Adrenal gland (tissue), 12 donors: Measurements from ENCODE around the gene CHEK2. TPM values are rescaled to one million over a fixed set of nuclear protein-coding genes. Genes with fewer than 3 reads are reported as not detected.

Experiments
- DNase-seq, 7 donors: peaks; one replicate each; pipeline ENCODE4 v3.0.0-alpha.2; 2019 to 2020
- H3K27ac ChIP-seq, 5 donors: fragments of 200-600 bp; sonication (generic) in 4 of 5; 1 replicate in 3 of 5; 2 replicates in 2 of 5; pipeline versions ENCODE4 v1.5.1 to v1.8.0; 2016 to 2020; ENCODE audit warnings: mild to moderate bottlenecking in 1 of 5
- H3K27me3 ChIP-seq: fragments of 200-600 bp; 2 replicates; pipeline ENCODE4 v1.8.0; 2021
- H3K36me3 ChIP-seq, 2 donors: fragments of 200-600 bp; replicated peaks in 1 of 2; 1 replicate in 1 of 2; 2 replicates in 1 of 2; pipeline versions ENCODE4 v1.5.1 to v1.8.0; 2018 to 2022
- H3K4me1 ChIP-seq, 2 donors: fragments of 200-600 bp; replicated peaks in 1 of 2; 1 replicate in 1 of 2; 2 replicates in 1 of 2; pipeline versions ENCODE4 v1.5.1 to v1.8.0; 2018 to 2021
- H3K4me3 ChIP-seq, 4 donors: fragments of 200-600 bp; sonication (generic) in 3 of 4; one replicate each; pipeline ENCODE4 v1.5.1; 2016 to 2018
- H3K9me3 ChIP-seq, 3 donors: fragments of 200-600 bp; sonication (generic) in 1 of 3; replicated peaks in 1 of 3; 1 replicate in 2 of 3; 2 replicates in 1 of 3; pipeline versions ENCODE4 v1.5.1 to v1.8.0; 2016 to 2021
- CTCF ChIP-seq, 6 experiments: fragments of 450-650 bp in 4 of 6; fragments of 200-600 bp in 2 of 6; sonication (generic) in 1 of 6; IDR thresholded peaks; 1 replicate in 5 of 6; 2 replicates in 1 of 6; pipeline versions ENCODE4 v1.5.1 to v1.8.0; 2016 to 2021; ENCODE audit warnings: antibody characterized with exemption in 6 of 6, mild to moderate bottlenecking in 2 of 6, moderate library complexity in 1 of 6
- POLR2A ChIP-seq, 2 donors: fragments of 450-650 bp; IDR thresholded peaks; one replicate each; pipeline ENCODE4 v1.6.1; 2017; ENCODE audit warnings: antibody characterized with exemption in 2 of 2, mild to moderate bottlenecking in 2 of 2, moderate library complexity in 1 of 2
- WGBS, 4 donors: extraction: QIAGEN DNeasy Blood & Tissue Kit in 2 of 4; methylation state at CpG; one replicate each; pipeline versions ENCODE4 v1.1.5 to v1.1.7; 2013 to 2017; 5-methylcytosine and 5-hydroxymethylcytosine counted together
- intact Hi-C, 2 donors: fragments of 100-400 bp; cut with DNase I; formaldehyde crosslinking; loops; one replicate each; pipeline versions ENCODE4 v1.14.1 to v1.15.0; 2022 to 2023
- polyA plus RNA-seq, 3 donors: library from polyadenylated mRNA; stranded (reverse); fragments of 200-250 nt in 2 of 3; fragments of 350-450 nt in 1 of 3; fragmentation: Illumina TruSeq in 1 of 3; extraction: RNeasy Lipid Tissue Mini Kit (QIAGEN cat#74804) in 1 of 3; gene quantifications; one replicate each; pipeline ENCODE4 v1.2.3, GENCODE V29; 2013 to 2014
- total RNA-seq, 9 donors: library from RNA; depleted of rRNA in 4 of 9; stranded (reverse); fragments of >200 nt in 4 of 9; fragments of 120-200 nt in 1 of 9; fragmentation: NEBNext Ultra II Directional in 1 of 9; extraction: Animal tissue kit (Norgen Biotek cat#: 25700) in 1 of 9; gene quantifications; one replicate each; pipeline versions ENCODE4 v1.1.0 to v1.2.4, GENCODE V29; 2013 to 2023
- donor health status: healthy with polysubstance abuse.
- donor health status: Bipolar disorder and iron deficiency.
- donor health status: DM: yes; HTN: yes; CAD: no.
- donor health status: DM: no; HTN: no; CAD: no.
- donor health status: DM: no; HTN: no; CAD: no.
- donor health status: DM: yes; HTN: yes; CAD: no.

CHEK2 gene
- total and polyA plus RNA-seq, 12 donors: 3.2 to 45.0 (median 13.4) TPM

GRCh38 chr22:28718044-28718443, 23.6 kb downstream of the CHEK2 start:
- WGBS, 4 donors: 91 to 94% (median 92%) methylated on average over 3 of the region's 3 CpGs
- intact Hi-C loops: no loop called here
- Histone ChIP-seq H3K27me3 (no peaks in the 10 kb centered on the region), H3K27ac (no peak overlapping the region), H3K4me1 (peaks cover 0 to under 1% of the 10 kb centered on the region in 2 donors), H3K9me3 (no peaks in the 10 kb centered on the region), H3K4me3 (no peak overlapping the region), H3K36me3 (no peaks in the 10 kb centered on the region)
- no peak for DNase-seq
- no peak for TF ChIP-seq POLR2A (IDR thresholded peaks at IDR 0.05)
- TF ChIP-seq CTCF (IDR thresholded peaks at IDR 0.05): no peak

GRCh38 chr22:28716686-28717085, 24.9 kb downstream of the CHEK2 start:
- no peaks in the 10 kb centered on the region for H3K27me3 ChIP-seq
- H3K9me3 ChIP-seq: no peaks in the 10 kb centered on the region
- H3K4me1 ChIP-seq: peaks cover 2 to 14% of the 10 kb centered on the region in 2 donors
- no peak overlapping the region for H3K4me3 ChIP-seq
- H3K36me3 ChIP-seq: no peaks in the 10 kb centered on the region
- intact Hi-C loops: no loop called here
- no peak overlapping the region for H3K27ac ChIP-seq
- TF ChIP-seq CTCF (IDR thresholded peaks at IDR 0.05) (no peak), POLR2A (IDR thresholded peaks at IDR 0.05) (no peak)
- 94 to 99% (median 95%) methylated on average over 3 of the region's 3 CpGs for WGBS, 4 donors
- DNase-seq: no peak

GRCh38 chr22:28715611-28716010, 26.0 kb downstream of the CHEK2 start:
- intact Hi-C loops: no loop called here
- 96 to 98% (median 96%) methylated on average over 7 of the region's 7 CpGs for WGBS, 4 donors

GRCh38 chr22:28714043-28714628, 27.5 kb downstream of the CHEK2 start:
- intact Hi-C loops: no loop called here
- 84 to 95% (median 93%) methylated on average over 2 of the region's 2 CpGs for WGBS, 4 donors
- Histone ChIP-seq H3K9me3 (no peaks in the 10 kb centered on the region), H3K4me3 (no peak overlapping the region), H3K27ac (no peak overlapping the region), H3K27me3 (no peaks in the 10 kb centered on the region), H3K36me3 (no peaks in the 10 kb centered on the region), H3K4me1 (peaks cover 4 to 33% of the 10 kb centered on the region in 2 donors)
- no peak for DNase-seq
- no peak for TF ChIP-seq CTCF (IDR thresholded peaks at IDR 0.05)
- TF ChIP-seq POLR2A (IDR thresholded peaks at IDR 0.05): no peak

More at GRCh38 chr22:28715611-28716010, 26.0 kb downstream of the CHEK2 start:
- H3K36me3 ChIP-seq: no peaks in the 10 kb centered on the region
- H3K9me3 ChIP-seq: no peaks in the 10 kb centered on the region
- no peaks in the 10 kb centered on the region for H3K27me3 ChIP-seq
- TF ChIP-seq POLR2A (IDR thresholded peaks at IDR 0.05): no peak
- TF ChIP-seq CTCF (IDR thresholded peaks at IDR 0.05): no peak
- DNase-seq: peak in 1 of 7 donors; percentile 15
- H3K4me1 ChIP-seq: peaks cover 4 to 25% of the 10 kb centered on the region in 2 donors
- H3K27ac ChIP-seq: no peak overlapping the region
- H3K4me3 ChIP-seq: no peak overlapping the region
